ENCODE measurements around the gene GRN. TPM values are rescaled to one million over a fixed set of nuclear protein-coding genes. Genes with fewer than 3 reads are reported as not detected.

Gene GRN
- total and polyA plus RNA-seq, 2 of the 13 experiments (the other 11 are each of a cell fraction or from before 2014, with no cell fraction given), result 86.6 to 143 TPM

DNA sequence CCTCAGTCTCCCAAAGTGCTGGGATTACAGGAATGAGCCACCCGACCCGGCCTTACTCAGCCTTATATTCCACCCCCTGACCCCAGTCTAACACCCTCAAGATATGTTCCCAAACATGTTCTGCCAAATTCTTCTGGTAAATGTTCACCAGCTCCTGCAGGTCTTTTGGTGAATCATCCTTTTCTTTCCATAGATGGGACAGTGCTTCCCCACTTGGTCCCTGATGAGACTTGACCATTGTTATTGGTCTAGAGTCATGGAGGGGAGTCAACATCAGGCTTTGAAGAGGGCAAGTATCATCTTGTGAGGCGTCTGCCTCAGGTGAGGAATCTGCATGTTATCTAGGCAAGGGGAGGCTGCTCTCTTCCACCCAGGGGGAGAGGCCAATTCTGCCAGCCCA lies 47.1 kb upstream of the GRN start (continued):
- TF ChIP-seq GMEB1 (CRISPR knock-in tag; IDR thresholded peaks at IDR 0.05; ENCODE audit: borderline replicate concordance) (no peak), KAT2B (IDR thresholded peaks at IDR 0.05; ENCODE audit: borderline replicate concordance, low read depth, low read length) (no peak), PAX8 (CRISPR knock-in tag; IDR thresholded peaks at IDR 0.05; ENCODE audit: borderline replicate concordance) (no peak), ZKSCAN8 (CRISPR knock-in tag; IDR thresholded peaks at IDR 0.05; ENCODE audit: borderline replicate concordance) (no peak), ZFP36 (IDR thresholded peaks at IDR 0.05; ENCODE audit: borderline replicate concordance, low read depth, low read length, partially characterized antibody) (no peak), ZNF644 (CRISPR knock-in tag; IDR thresholded peaks at IDR 0.05; ENCODE audit: low read depth) (no peak), SMARCE1 (IDR thresholded peaks at IDR 0.05; ENCODE audit: borderline replicate concordance) (no peak), ZFP82 (CRISPR knock-in tag; IDR thresholded peaks at IDR 0.05; ENCODE audit: borderline replicate concordance) (no peak)

- Histone ChIP-seq H3K9ac (ENCODE audit: insufficient read depth, low read depth, low read length) (no peak overlapping the region), H3K27ac (ENCODE audit: extremely low read length, insufficient read depth, low read length) (no peak overlapping the region), H4K20me1 (ENCODE audit: insufficient read depth, low read length) (no peaks in the 10 kb centered on the region), H3K4me1 (ENCODE audit: insufficient read depth, low read length) (peaks cover 16% of the 10 kb centered on the region), H3K79me2 (ENCODE audit: insufficient read depth, low read length) (no peaks in the 10 kb centered on the region), H3K4me3 (replicated peaks in 1 of 3; ENCODE audit: insufficient read depth in 1 of 3, low read depth in 2 of 3, low read length in 3 of 3) (no peak overlapping the region), H3K27me3 (ENCODE audit: control insufficient read depth in 1 of 2, insufficient read depth in 2 of 2, low read length in 2 of 2) (peaks cover 1 to 23% of the 10 kb centered on the region in 2 experiments; a peak in 4 of 5 replicates), H2AFZ (ENCODE audit: low read length) (no peak overlapping the region), H3K9me3 (ENCODE audit: low read length) (no peaks in the 10 kb centered on the region), H3K36me3 (replicated peaks in 1 of 2; ENCODE audit: control insufficient read depth in 1 of 2, insufficient read depth in 2 of 2, low read length in 2 of 2) (no peaks in the 10 kb centered on the region), H3K4me2 (ENCODE audit: low read depth, low read length) (no peak overlapping the region)
- in situ Hi-C loops (cut with HindIII; ENCODE audit: extremely low pct_ligation_motif_present, low pct_unique_long_range_greater_than_20kb) (no loop called here), intact Hi-C loops (cut with micrococcal nuclease; ENCODE audit: unreplicated experiment) (no loop called here)
- FAIRE-seq (no peak), ATAC-seq (no peak), DNase-seq (ENCODE audit: low spot score) (no peak)
- POLR2A ChIA-PET, result no interaction called here
- CTCF ChIA-PET (ENCODE audit: low intra/inter-chr PET ratio, low total read pairs), result no interaction called here
- no peak for TF ChIP-seq HNRNPLL (IDR thresholded peaks at IDR 0.05; ENCODE audit: low read depth, low read length, poor library complexity, severe bottlenecking)
- no peak for TF ChIP-seq ERF (CRISPR knock-in tag; IDR thresholded peaks at IDR 0.05)
- no peak for TF ChIP-seq ATRX (CRISPR knock-in tag; IDR thresholded peaks at IDR 0.05; ENCODE audit: borderline replicate concordance)
- no TSS peak for BruUV-seq (replicated peaks)
Observed at GRCh38 chr17:44304651-44305050, 40.5 kb upstream of the GRN start.
